IPS-20b (cell line): ENCODE data around the gene TP53TG5.

Source experiments
- H3K27ac ChIP-seq: one replicate; pipeline ENCODE4 v1.5.1; 2013; ENCODE audit warnings: low read length
- H3K27me3 ChIP-seq: 2 replicates; pipeline ENCODE4 v1.6.1; 2013; ENCODE audit warnings: mild to moderate bottlenecking, low read length, inconsistent platforms; ENCODE audit not compliant: insufficient read depth
- H3K36me3 ChIP-seq: 2 replicates; pipeline ENCODE4 v1.6.1; 2013; ENCODE audit warnings: low read depth, mild to moderate bottlenecking, inconsistent platforms, low read length, moderate library complexity; ENCODE audit not compliant: insufficient read depth
- H3K4me1 ChIP-seq: 2 replicates; pipeline ENCODE4 v1.6.1; 2013; ENCODE audit warnings: mild to moderate bottlenecking, control low read depth, inconsistent platforms, low read length, moderate library complexity; ENCODE audit not compliant: insufficient read depth
- H3K4me3 ChIP-seq: 2 replicates; pipeline ENCODE4 v1.5.1; 2013; ENCODE audit warnings: mild to moderate bottlenecking, low read length, inconsistent platforms
- H3K9ac ChIP-seq: 2 replicates; pipeline ENCODE4 v1.6.1; 2013; ENCODE audit warnings: low read depth, mild to moderate bottlenecking, inconsistent platforms, low read length, moderate library complexity
- H3K9me3 ChIP-seq: 2 replicates; pipeline ENCODE4 v1.6.1; 2013; ENCODE audit warnings: mild to moderate bottlenecking, low read depth, low read length, inconsistent platforms; ENCODE audit not compliant: insufficient read depth

Gene TP53TG5

DNA sequence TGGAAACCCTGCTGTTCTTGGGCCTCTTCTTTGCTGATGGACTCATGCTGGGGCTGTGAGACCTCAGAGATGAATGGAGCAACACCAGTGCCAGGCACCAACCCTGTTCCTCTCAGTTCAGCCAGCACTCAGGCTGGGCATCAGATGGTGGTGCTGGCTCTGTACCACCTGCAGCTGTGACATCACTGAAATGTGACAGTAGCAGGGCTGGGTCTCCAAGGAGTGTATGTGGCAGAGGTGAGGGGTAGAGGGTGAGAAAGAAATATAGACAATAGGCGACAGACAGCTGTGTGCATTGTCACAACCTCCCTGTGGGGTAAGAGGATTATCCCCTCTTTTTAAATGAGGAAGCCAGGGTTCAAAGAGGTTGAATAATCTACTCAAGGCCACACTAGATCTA is at the start of gene TP53TG5:
TSS of gene TP53TG5 (minus strand) at position 135 of the 400 bp plus-strand sequence. CDS start at position 46, 89 bp downstream.
- no peaks in the 10 kb centered on the region for H3K4me1 ChIP-seq
- H3K9ac ChIP-seq = no peak within 1 kb of the TSS
- no peaks in the 10 kb centered on the region for H3K9me3 ChIP-seq
- no peaks in the 10 kb centered on the region for H3K36me3 ChIP-seq
- no peak within 1 kb of the TSS for H3K4me3 ChIP-seq
- no peak within 1 kb of the TSS for H3K27ac ChIP-seq
- peaks cover 4% of the 10 kb centered on the region for H3K27me3 ChIP-seq

DNA sequence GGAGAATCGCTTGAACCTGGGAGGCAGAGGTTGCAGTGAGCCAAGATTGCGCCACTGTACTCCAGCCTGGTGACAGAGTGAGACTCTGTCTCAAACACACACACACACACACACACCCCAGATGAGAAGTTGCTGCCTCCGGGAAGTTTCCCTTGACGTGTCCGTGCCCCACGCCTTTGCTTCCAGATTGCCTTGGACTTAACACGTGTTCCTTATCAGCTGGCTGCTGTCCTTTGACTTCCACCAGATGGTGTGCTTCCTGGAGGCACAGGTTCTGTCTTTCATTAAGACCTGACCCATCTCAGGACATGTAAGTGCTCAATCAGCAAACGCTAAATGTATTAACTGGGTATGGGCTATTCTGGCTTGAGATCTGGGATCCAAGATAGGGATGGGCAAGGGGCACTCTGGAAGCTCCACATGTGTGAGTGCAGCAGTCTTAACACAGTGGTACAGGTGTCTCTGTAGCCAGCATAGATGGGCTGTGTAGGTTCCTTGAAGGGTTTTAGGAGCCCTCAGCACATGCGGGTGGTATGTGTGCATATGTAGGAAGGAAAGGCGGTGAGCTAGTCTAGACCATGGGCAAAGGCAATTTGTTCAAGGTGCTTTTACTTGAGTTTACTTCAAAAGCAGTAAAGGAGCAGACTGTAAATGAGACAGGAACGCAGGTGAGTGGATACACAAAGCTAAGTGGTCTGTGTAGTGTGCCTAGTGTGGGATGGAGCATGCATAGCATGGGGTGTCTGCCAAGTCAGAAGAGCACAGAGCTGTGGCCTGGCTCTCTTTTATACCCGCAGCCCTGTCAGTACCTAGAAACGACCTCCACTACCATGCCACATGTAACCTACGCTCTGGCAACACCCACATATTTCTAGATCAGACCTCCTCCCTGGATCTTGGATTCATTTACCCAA is 49.4 kb upstream of the TP53TG5 start:
- H3K36me3 ChIP-seq = peaks cover 27% of the 10 kb centered on the region

GRCh38 chr20:45426320-45427016 is 48.3 kb upstream of the TP53TG5 start:
- no peak overlapping the region for H3K9ac ChIP-seq
- no peak overlapping the region for H3K4me3 ChIP-seq
- no peaks in the 10 kb centered on the region for H3K4me1 ChIP-seq
- peaks cover 36% of the 10 kb centered on the region for H3K36me3 ChIP-seq
- no peaks in the 10 kb centered on the region for H3K9me3 ChIP-seq
- no peaks in the 10 kb centered on the region for H3K27me3 ChIP-seq
- H3K27ac ChIP-seq = no peak overlapping the region

More for the DNA sequence above, 49.4 kb upstream of the TP53TG5 start:
- H3K9me3 ChIP-seq = no peaks in the 10 kb centered on the region
- H3K4me1 ChIP-seq = no peaks in the 10 kb centered on the region
- H3K4me3 ChIP-seq = no peak overlapping the region
- H3K27me3 ChIP-seq = no peaks in the 10 kb centered on the region
- no peak overlapping the region for H3K9ac ChIP-seq
- no peak overlapping the region for H3K27ac ChIP-seq

- H3K4me3 ChIP-seq = no peak overlapping the region
- no peaks in the 10 kb centered on the region for H3K4me1 ChIP-seq
- H3K9me3 ChIP-seq = no peaks in the 10 kb centered on the region
- no peaks in the 10 kb centered on the region for H3K27me3 ChIP-seq
- peaks cover 45% of the 10 kb centered on the region for H3K36me3 ChIP-seq
- H3K27ac ChIP-seq = no peak overlapping the region
- H3K9ac ChIP-seq = no peak overlapping the region
These were observed 47.4 kb upstream of the TP53TG5 start for GRCh38 chr20:45425561-45425960.

- Histone ChIP-seq H3K9me3 (no peaks in the 10 kb centered on the region), H3K4me1 (no peaks in the 10 kb centered on the region), H3K36me3 (peaks cover 64% of the 10 kb centered on the region), H3K4me3 (no peak overlapping the region), H3K27ac (no peak overlapping the region), H3K27me3 (no peaks in the 10 kb centered on the region), H3K9ac (no peak overlapping the region)
These were observed 45.6 kb upstream of the TP53TG5 start for GRCh38 chr20:45423700-45424099.

GRCh38 chr20:45420125-45420524 is 42.0 kb upstream of the TP53TG5 start:
- Histone ChIP-seq H3K4me1 (0 out of 2 replicates have a peak, but pooled peaks cover 3% of the 10 kb centered on the region), H3K9me3 (no peaks in the 10 kb centered on the region), H3K36me3 (peaks cover 61% of the 10 kb centered on the region), H3K4me3 (no peak overlapping the region), H3K27ac (no peak overlapping the region), H3K9ac (no peak overlapping the region), H3K27me3 (no peaks in the 10 kb centered on the region)

DNA sequence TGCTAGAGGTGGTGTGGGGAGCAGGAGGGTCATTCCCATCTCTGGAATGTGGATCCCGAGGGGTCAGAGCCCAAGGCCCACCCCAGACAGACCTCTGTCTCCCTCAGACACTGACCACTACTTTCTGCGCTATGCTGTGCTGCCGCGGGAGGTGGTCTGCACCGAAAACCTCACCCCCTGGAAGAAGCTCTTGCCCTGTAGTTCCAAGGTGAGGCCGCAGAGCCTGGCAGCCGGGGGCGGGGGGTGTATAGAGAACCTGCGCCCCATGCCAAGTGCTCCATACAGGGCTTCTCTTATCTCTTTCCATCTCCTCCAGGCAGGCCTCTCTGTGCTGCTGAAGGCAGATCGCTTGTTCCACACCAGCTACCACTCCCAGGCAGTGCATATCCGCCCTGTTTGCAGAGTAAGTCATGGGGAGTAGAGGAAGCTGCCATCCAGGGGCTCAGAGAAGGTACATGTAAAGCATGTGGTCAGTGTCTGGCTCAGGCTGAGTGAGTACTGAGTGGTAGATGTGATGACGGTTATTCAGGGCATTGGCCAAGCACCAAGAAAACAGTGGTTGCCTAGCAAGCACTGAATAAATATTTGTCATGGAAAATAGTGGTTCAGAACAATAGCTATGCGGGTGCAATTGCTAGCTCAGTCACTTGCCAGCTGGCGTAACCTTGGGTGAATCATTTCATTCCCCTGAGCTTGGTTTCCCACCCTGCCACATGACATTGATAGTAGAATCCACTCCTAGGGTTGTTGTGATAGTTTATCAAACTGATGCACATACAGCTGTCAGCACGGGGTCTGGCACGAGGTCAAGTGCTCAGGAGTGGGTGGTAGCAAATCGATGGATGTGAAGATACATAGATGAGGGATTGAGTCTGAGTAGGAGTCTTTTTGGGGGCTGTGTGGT is 41.3 kb upstream of the TP53TG5 start:
- H3K36me3 ChIP-seq = peaks cover 57% of the 10 kb centered on the region

GRCh38 chr20:45416917-45417316 is 38.8 kb upstream of the TP53TG5 start:
- H3K36me3 ChIP-seq = peaks cover 37% of the 10 kb centered on the region
- 0 out of 2 replicates have a peak, but pooled peaks cover 3% of the 10 kb centered on the region for H3K4me1 ChIP-seq
- H3K27ac ChIP-seq = no peak overlapping the region
- peak overlapping the region; percentile 96 for H3K4me3 ChIP-seq
- no peaks in the 10 kb centered on the region for H3K9me3 ChIP-seq
- no peaks in the 10 kb centered on the region for H3K27me3 ChIP-seq
- H3K9ac ChIP-seq = no peak overlapping the region

More for the DNA sequence above, 41.3 kb upstream of the TP53TG5 start:
- Histone ChIP-seq H3K9ac (no peak overlapping the region), H3K9me3 (no peaks in the 10 kb centered on the region), H3K27me3 (no peaks in the 10 kb centered on the region), H3K4me1 (0 out of 2 replicates have a peak, but pooled peaks cover 3% of the 10 kb centered on the region), H3K4me3 (no peak overlapping the region), H3K27ac (no peak overlapping the region)

GRCh38 chr20:45415822-45416637 is 37.9 kb upstream of the TP53TG5 start, which contains the start of gene PIGT:
Gene PIGT, plus strand, starts transcription at chr20:45416141. Its CDS starts 16 bp downstream, at chr20:45416157.
- no peaks in the 10 kb centered on the region for H3K27me3 ChIP-seq
- peak within 1 kb of the TSS; percentile 74 for H3K27ac ChIP-seq
- H3K36me3 ChIP-seq = peaks cover 31% of the 10 kb centered on the region
- H3K4me3 ChIP-seq = peak within 1 kb of the TSS; percentile 96
- peak within 1 kb of the TSS; percentile 91; the same call in 1 of the 2 replicates for H3K9ac ChIP-seq
- H3K9me3 ChIP-seq = no peaks in the 10 kb centered on the region
- 0 out of 2 replicates have a peak, but pooled peaks cover 3% of the 10 kb centered on the region for H3K4me1 ChIP-seq

- no peaks in the 10 kb centered on the region for H3K9me3 ChIP-seq
- H3K36me3 ChIP-seq = peaks cover 30% of the 10 kb centered on the region
- 0 out of 2 replicates have a peak, but pooled peaks cover 3% of the 10 kb centered on the region for H3K4me1 ChIP-seq
- H3K9ac ChIP-seq = no peak overlapping the region
- no peaks in the 10 kb centered on the region for H3K27me3 ChIP-seq
- no peak overlapping the region for H3K4me3 ChIP-seq
- H3K27ac ChIP-seq = no peak overlapping the region
These were observed 35.4 kb upstream of the TP53TG5 start for GRCh38 chr20:45413479-45413878.
